Measurements from ENCODE around the gene PGAM4. TPM values are rescaled to one million over a fixed set of nuclear protein-coding genes. Genes with fewer than 3 reads are reported as not detected.
"Not testable (repeated sequence)": the region's sequence is repeated elsewhere in the genome, so short reads cannot be mapped to it uniquely, and the experiment has no call there.

The PGAM4 gene
- polyA plus RNA-seq, 1 of the 3 experiments (the other 2 are of a cell fraction) = not detected

GRCh38 chrX:77922787-77923186 lies 46.7 kb downstream of the PGAM4 start (continued):
- TF ChIP-seq EZH2phosphoT487 (IDR thresholded peaks at IDR 0.05; ENCODE audit: borderline replicate concordance, low read depth) = no peak
- TF ChIP-seq FOXJ3 (CRISPR knock-in tag; IDR thresholded peaks at IDR 0.05) = no peak
- no peak for TF ChIP-seq SMC3 (IDR thresholded peaks at IDR 0.05; ENCODE audit: low read depth, low read length)
- no peak for TF ChIP-seq RAD21 (IDR thresholded peaks at IDR 0.05; ENCODE audit: low read length)
- TF ChIP-seq USF2 (IDR thresholded peaks at IDR 0.05; ENCODE audit: borderline replicate concordance, low read depth, low read length) = no peak
- no peak for TF ChIP-seq FOSL2 (IDR thresholded peaks at IDR 0.05; ENCODE audit: borderline replicate concordance, low read depth)
- no peak for TF ChIP-seq SIN3A (IDR thresholded peaks at IDR 0.05; ENCODE audit: borderline replicate concordance, low read depth, low read length)
- TF ChIP-seq NFIC (IDR thresholded peaks at IDR 0.05; ENCODE audit: borderline replicate concordance) = no peak
- TF ChIP-seq GABPA (IDR thresholded peaks at IDR 0.05; ENCODE audit: low read depth) = no peak
- TF ChIP-seq ZBTB33 (IDR thresholded peaks at IDR 0.05; ENCODE audit: borderline replicate concordance, low read depth) = no peak

- H3K79me2 ChIP-seq (ENCODE audit: insufficient read depth); DNase-seq; H3K9me2 ChIP-seq; H4K20me1 ChIP-seq (ENCODE audit: insufficient read depth); H3K9me3 ChIP-seq; H3K4me1 ChIP-seq (ENCODE audit: control insufficient read depth in 1 of 2, insufficient read depth in 2 of 2, low read depth in 1 of 2, low read length in 1 of 2); H3K27ac ChIP-seq (ENCODE audit: low read depth in 2 of 2, low read length in 1 of 2); H3K4me3 ChIP-seq (ENCODE audit: low read depth in 2 of 2, low read length in 1 of 2); H3K36me3 ChIP-seq (replicated peaks in 1 of 2; ENCODE audit: control insufficient read depth in 1 of 2, insufficient read depth in 2 of 2, low read length in 1 of 2); H3K9ac ChIP-seq; H3K4me2 ChIP-seq; POLR2A ChIA-PET; H3K27me3 ChIP-seq (ENCODE audit: insufficient read depth); H2AFZ ChIP-seq (ENCODE audit: low read depth); H3F3A ChIP-seq (replicated peaks; ENCODE audit: insufficient read depth): not testable (repeated sequence)
- CTCF ChIA-PET = interaction anchor here (1.1 kb wide), 1 partner anchor 51 kb away, joined by 3 read pairs; no protein-coding TSS in a partner anchor
- 41% methylated on average over 6 of the region's 6 CpGs for WGBS (ENCODE audit: low lambda C conversion rate)
These were observed 50.1 kb downstream of the PGAM4 start for GRCh38 chrX:77919370-77919769.

- H3K9me2 ChIP-seq = no peaks in the 10 kb centered on the region
- POLR2A ChIA-PET = interaction anchor here (0.6 kb wide), 1 partner anchor 220 kb away, joined by 6 read pairs; no protein-coding TSS in a partner anchor
These were observed 50.9 kb downstream of the PGAM4 start for GRCh38 chrX:77918568-77918967.

More at GRCh38 chrX:77918568-77918967, 50.9 kb downstream of the PGAM4 start:
- H3K9ac ChIP-seq = no peak overlapping the region
- no peak overlapping the region for H3K4me3 ChIP-seq (ENCODE audit: low read depth in 2 of 2, low read length in 1 of 2)
- H3F3A ChIP-seq (replicated peaks; ENCODE audit: insufficient read depth) = no peaks in the 10 kb centered on the region
- WGBS (ENCODE audit: low lambda C conversion rate) = 46% methylated on average over 3 of the region's 3 CpGs
- H4K20me1 ChIP-seq (ENCODE audit: insufficient read depth) = peaks cover 3% of the 10 kb centered on the region; the same call in 1 of the 2 replicates
- TF ChIP-seq NFIC (IDR thresholded peaks at IDR 0.05; ENCODE audit: borderline replicate concordance) (no peak), JUND (IDR thresholded peaks at IDR 0.05) (no peak), FOXJ3 (CRISPR knock-in tag; IDR thresholded peaks at IDR 0.05) (no peak), YY1 (IDR thresholded peaks at IDR 0.05; ENCODE audit: low read depth) (no peak), RAD21 (IDR thresholded peaks at IDR 0.05; ENCODE audit: low read length) (no peak), NRF1 (IDR thresholded peaks at IDR 0.05; ENCODE audit: low read depth, low read length) (no peak), CTCF (IDR thresholded peaks at IDR 0.05) (no peak), RCOR1 (IDR thresholded peaks at IDR 0.05; ENCODE audit: low read length) (no peak), SMC3 (IDR thresholded peaks at IDR 0.05; ENCODE audit: low read depth, low read length) (no peak), MEF2A (IDR thresholded peaks at IDR 0.05; ENCODE audit: borderline replicate concordance, low read depth) (no peak), SIN3A (IDR thresholded peaks at IDR 0.05; ENCODE audit: borderline replicate concordance, low read depth, low read length) (no peak)
- no peaks in the 10 kb centered on the region for H3K36me3 ChIP-seq (replicated peaks in 1 of 2; ENCODE audit: control insufficient read depth in 1 of 2, insufficient read depth in 2 of 2, low read length in 1 of 2)
- no peaks in the 10 kb centered on the region; the same call in 1 of the 2 replicates for H3K27me3 ChIP-seq (ENCODE audit: insufficient read depth)
- no peak overlapping the region for H3K4me2 ChIP-seq
- 0 out of 2 replicates have a peak, but pooled peaks cover 6% of the 10 kb centered on the region for H3K79me2 ChIP-seq (ENCODE audit: insufficient read depth)
- H3K27ac ChIP-seq (ENCODE audit: low read depth in 2 of 2, low read length in 1 of 2) = no peak overlapping the region
- CTCF ChIA-PET = interaction anchor here (1.1 kb wide), 1 partner anchor 52 kb away, joined by 3 read pairs; no protein-coding TSS in a partner anchor
- H3K4me1 ChIP-seq (ENCODE audit: control insufficient read depth in 1 of 2, insufficient read depth in 2 of 2, low read depth in 1 of 2, low read length in 1 of 2) = no peaks in the 10 kb centered on the region
- H3K9me3 ChIP-seq = no peaks in the 10 kb centered on the region
- DNase-seq = no peak
- no peak overlapping the region for H2AFZ ChIP-seq (ENCODE audit: low read depth)
